Dedifferentiated amniotic fluid mesenchymal stem cell (primary cell): ENCODE results near the gene GMIP.

Experiments used
- DNase-seq: peaks from one replicate; pipeline ENCODE4 v3.0.0-alpha.2; 2016; ENCODE audit errors: extremely low spot score

GMIP gene

DNA sequence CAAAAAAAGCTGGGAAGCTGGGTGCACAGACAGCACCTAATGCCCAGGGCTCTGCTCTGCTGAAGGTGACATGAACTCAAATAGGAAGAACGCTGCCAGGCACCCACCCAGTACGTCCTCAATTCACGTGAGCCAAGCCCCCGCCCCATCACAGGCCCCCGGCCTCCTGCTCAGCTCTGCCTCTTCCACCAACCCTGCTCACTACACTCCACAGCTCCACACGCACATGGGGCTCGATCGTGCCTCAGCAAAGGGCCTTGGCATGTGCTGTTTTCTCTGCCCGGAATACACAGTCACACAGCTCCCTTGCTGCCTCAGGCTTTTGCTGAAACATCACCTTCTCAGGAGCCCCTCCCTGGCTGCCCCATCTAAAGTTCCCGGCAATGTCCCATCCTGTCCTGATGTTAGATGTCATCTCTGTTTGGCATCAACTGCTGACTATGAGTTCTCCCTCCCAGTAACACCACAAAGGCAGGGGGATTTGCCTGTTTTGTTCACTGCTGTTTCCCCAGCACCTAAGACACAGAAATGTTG is 17.8 kb upstream of the GMIP start:
- no peak for DNase-seq

DNA sequence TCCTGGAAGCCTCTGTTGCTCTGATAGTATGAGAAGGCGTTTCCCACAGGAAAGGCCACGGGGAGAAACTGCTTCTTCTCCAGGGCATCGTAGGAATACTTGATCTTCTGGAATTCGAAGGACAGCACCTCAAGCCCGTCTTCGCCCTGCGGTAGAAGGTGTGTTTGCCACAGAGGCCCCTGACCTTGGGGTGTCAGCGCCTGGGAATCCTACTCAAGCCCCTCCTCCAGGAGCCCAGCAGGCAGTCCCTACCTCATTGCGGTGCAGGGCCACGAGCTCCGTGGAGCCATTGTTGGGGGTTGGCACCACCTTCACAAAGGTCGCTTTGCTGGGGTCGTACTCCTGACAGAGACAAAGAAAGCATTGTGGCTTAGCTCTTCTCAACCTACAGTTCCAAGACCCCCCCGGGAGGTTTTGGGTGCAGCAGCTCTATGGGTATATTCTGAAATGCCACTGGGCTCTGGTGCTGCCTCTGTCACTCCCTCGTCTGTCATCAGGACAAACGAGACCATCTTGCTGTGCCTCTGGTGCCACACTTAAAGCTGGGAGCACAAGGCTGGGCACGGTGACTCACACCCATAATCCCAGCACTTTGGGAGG is 16.3 kb upstream of the GMIP start:
- DNase-seq, result no peak

DNA sequence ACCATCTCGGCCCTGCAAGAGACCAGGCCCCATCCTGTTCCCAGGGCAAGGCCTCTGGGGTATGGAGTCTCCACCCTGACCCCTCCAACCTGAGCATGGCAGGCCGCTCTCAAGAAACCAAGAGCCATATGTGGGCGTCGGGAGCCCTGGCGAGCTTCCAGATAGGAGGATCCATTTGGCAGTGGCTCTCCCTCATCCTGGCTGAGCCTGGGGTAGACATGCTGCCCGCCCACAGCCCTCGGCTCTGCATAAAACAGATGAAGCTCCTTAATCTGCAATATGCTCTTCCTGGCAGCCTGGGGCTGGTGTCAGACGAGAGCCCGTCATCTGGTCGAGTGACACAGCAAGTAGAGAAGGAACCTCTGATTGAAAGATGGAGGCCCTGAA is 13.9 kb upstream of the GMIP start:
- DNase-seq, result no peak

DNA sequence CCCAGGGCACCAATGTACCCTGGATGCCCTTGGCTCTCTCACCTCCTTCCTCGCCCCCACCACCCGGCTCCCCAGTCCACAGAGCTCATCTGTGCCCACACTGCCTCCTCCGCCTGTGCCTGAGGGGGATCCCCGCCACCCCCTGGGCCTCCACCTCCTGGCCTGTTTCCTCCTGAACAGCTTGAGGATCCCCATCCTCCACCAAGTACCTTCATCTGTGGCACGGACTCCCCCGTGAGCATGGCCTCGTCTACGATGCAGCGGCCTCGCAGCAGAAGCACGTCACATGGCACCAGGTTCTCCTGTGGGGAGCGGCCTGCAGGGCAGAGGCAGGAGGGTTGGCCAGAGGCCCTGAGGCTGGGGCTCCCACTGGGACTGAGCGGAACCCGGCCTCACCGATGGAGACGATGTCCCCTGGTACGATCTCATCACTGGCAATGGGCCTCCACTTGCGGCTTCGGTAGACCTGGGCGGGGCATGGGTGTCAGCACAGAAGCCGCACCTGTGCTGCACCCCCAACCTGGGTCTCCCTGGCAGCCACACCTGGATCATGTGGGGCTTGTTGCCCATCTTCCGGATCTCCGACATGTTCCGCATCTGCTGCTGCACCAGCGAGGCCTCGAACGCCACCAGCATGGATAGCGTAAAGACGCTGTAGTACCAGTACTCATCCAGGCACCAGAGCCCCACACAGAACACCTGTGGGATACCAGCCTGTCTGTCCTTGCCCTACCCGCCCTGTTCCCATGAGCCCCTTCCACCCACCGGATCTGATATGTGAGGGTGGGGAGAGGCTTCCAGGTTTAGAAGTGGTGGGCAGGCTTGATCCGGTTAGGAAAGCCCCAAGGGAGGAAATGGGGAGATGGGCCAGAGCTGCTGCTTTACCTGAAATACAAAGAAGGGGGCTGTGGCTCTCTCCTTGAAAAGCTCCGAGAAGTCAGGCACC is 13.3 kb upstream of the GMIP start:
- no peak for DNase-seq

DNA sequence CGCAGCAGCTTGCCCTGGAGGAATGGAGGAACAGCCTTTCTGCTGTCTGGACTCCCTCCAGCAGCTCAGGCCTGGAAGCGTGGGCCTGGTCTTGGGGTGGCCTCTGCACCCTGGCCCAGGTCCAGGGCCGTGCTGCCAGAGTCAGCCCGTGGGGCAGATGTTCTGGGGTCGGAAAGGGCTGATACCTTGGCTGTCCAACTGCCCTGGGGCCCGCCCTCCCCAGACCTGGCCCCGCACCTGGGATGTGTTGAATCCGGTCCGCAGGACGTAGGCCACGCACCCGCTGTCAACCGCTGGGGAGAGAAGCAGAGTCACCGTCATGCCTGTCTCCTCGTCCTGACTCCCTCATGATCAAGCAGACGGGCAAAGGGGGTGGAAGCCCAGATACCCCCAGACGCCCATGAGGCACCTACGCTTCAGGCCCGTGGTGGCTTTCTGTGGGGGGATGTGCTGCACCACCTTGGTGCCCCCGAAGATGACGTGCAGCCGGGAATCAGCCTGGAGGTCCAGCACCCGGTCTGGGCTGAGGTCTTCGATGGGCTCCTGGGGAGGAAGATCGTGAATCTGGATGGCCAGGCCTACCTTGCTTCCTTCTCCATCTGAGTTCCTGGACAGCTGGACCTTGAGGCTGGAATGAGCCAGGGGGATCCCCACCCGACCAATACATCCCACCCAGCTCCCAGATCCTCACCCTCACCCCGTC is 12.3 kb upstream of the GMIP start:
- DNase-seq, result no peak

DNA sequence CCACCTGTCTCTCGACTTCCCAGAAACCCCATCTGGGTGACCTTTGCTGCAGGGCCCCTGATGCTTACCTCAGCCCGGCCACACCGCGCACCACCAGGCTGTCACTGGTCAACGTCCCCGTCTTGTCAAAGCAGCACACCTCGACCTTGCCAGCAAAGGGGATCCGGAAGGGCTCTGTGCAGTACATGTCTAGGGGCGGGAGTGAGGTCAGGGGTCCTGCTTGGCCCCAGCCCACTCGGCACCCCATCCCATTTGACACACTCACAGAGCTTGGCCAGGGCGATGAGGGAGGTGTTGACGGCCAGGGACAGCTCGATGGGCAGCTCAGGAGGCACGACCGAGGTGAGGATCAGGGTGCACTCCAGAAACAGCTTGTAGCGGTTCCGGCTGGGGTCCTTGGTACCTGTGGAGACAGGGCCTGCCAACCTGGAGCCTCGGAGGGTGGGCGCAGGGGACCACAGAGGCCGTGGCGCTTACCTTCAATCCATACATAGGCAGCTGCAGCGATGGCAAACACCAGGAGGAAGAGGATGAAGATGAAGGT is 11.7 kb upstream of the GMIP start:
- DNase-seq, result no peak

DNA sequence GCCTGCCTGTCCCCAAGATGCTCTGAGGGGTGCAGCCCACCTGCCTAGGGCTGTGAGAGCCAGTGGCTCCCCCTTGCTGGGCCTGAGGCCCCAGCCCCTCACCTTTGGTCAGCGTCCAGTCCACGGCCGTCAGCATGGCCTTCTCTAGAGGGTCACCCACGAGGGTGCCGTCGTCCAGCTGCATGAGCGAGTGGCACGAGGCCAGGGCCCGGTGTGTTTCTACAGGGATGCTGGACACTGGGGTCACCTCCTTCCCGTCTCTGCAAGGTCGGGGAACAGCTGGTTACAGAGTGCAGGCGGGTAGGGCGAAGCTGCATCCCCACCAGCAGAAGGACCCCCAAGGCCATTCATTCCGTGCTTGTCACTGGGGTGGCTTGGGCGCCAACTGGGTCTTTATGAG is 11.0 kb upstream of the GMIP start:
- no peak for DNase-seq

DNA sequence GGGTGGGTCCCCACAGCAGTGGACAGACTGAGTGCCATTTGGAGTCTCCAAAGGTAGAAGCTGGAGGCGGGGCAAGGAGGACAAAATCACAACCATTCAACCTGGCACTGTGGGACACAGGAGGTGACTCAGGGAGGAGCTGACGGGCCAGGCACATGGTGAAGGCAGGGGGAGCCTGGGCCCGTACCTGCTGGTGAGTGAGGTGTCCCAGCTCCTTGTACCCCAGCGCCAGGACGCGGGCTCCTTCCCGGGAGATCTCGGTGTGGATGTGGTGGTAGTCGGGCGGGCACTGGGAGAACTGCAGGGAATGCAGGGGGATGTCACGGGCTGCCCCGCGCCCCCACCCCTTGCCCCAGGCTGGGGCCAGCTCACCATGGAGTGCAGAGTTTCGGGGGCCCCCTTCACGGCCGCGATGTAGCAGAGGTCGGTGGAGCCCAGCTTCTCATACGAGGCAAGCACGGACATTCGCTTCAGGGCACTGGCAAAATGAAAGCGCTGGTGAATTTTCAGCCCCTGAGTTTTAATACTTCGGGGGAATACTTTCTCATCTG is 10.2 kb upstream of the GMIP start:
- DNase-seq, result no peak

DNA sequence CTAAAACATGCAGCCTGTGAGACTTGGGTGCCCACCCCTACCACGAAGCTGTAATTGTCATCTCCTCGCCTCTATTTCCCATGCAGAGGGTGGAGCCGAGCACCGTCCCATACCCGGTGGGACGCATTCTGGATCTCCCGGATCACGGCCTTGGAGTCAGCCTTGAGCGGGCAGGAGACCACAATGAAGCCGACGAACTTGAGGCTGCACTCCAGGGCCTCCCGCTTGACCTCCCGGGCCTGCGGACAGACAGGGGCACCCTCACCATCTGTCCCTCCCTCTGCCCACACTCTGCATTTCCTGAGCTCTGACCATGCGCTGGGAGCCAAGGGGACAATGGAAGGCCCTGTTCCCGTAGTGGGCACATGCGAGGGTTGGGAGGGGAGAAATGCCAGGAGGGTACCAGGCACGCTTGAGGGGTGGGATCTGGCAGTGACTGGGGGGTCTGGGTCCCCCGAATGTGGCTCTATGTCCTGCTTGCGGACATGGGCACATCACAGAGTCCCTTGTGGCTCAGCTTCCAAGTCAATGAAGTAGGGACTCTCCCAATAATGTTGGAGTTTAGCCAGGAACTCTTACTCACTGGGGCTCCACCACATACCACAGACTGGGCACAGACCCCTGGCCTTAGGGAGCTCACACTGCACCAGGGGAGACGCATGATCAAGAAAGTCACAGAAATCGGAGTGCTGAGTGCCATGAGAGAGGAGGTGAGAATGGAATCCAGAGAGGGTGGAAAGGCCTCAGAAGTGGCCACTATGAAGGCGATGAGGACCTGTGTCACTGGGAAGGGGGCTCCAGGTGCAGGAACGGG is 9.2 kb upstream of the GMIP start:
- no peak for DNase-seq

DNA sequence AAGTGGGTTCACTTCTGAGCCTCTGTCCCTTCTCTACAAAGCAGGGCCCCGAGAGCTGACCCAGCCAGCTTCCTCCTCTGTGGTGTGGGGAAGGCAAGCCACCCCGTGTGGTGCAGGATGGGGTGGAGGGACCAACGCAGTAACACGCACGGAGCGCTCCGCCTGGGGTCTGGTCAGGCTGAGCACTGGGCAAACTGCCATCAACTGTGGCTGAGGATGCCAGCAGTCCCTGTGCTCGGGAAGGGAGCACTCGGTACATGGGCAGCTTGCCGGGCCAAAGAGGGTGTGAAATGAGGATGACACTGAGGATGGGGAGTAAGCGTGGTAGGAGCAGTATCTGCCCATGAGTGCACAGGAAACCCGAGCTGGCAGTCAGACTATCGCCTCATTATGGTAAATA is 7.6 kb upstream of the GMIP start:
- DNase-seq, result no peak

DNA sequence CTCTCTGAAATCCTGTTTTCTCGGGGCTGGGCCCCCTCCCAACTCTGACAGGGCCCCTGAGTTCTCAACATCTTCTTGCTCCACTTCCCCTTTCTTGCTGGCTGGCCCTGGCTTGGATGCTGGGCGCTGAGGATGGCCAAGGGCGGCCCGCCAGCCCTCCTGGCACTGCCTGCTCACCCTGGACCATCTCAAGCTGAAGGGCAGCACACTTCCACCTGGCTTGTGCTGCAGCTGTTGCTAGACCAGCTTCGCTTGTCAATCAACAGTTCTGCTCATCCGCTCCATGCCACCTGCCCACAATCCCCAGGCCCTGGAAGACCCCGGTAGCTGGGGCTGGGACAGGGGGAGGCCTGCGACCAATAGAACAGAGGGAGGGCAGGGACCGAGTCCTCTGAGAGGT is 6.9 kb upstream of the GMIP start:
- no peak for DNase-seq

DNA sequence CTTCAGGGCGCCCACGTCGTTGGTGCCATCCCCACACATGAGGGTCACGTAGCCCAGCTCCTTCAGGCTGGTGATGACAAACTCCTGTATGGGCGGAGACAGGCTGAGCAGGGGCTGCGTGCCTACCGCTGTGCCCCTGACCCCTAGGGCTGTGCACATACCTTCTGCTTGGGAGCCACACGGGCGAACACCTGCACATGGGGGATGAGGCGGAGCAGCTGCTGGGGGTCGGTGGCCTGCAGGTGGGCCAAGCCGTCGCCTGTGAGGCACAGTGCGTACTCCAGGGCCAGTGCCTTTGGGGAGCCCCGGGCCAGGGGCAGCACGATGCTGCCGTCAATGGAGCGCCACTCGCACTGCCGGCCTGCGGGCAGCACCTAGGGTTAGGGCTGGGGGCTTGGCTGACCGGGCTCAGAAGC is 6.1 kb upstream of the GMIP start:
- no peak for DNase-seq

DNA sequence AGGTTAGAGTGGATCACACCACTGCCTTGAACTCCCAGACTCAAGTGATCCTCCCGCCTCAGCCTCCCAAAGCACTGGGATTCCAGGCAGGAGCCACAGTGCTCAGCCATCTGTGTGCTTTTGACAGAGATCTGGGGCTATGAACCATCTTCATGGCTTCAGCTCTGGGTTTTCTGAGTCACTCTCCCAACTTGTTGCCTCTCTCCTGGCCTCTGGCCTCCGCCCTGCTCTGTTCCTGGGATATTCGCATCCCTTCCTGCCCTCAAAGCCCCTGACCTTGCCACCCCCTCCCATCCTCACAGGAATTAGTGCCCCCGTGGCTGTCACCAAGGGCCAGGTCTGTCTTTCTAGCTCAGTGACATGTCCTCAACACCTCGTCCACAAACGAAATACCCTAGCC is 5.7 kb upstream of the GMIP start:
- no peak for DNase-seq

DNA sequence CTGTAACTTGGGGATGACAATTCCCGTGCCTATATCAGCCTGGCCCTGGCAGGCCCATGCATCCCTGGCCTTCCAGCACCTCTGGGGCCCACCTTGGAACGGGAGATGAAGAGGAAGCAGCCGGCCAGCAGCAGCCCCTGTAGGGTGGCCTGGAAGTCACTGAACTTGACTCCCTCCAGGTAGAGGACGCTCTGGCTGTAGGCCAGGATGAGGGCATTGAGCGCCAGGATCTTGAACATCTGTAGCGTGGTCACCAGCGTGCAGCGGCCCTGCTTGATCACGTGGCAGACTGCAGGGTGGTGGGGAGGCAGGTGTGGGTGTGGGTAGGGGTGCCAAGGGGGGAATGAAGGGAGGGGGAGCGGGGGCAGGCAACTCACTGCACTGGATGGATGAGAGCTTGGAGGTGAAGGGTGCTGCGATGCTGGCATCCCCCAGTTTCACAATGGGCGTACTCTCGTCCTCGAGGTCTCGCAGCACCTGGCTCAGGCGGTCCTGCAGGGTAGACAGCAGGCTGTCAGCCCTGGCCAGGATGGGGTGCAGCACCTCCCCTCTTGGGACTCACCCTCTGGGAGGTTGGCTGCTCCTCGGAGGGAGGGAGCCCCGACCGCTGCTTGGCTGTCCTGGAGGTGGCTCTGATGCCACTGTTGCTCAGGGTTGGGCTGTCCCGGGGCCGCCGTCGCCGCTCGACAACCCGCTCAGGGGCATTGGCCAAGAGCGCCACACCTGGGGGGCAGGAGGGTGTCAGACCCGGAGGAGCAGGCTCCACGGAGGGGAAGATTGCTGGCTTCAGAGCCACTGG is 3.8 kb upstream of the GMIP start:
- no peak for DNase-seq

DNA sequence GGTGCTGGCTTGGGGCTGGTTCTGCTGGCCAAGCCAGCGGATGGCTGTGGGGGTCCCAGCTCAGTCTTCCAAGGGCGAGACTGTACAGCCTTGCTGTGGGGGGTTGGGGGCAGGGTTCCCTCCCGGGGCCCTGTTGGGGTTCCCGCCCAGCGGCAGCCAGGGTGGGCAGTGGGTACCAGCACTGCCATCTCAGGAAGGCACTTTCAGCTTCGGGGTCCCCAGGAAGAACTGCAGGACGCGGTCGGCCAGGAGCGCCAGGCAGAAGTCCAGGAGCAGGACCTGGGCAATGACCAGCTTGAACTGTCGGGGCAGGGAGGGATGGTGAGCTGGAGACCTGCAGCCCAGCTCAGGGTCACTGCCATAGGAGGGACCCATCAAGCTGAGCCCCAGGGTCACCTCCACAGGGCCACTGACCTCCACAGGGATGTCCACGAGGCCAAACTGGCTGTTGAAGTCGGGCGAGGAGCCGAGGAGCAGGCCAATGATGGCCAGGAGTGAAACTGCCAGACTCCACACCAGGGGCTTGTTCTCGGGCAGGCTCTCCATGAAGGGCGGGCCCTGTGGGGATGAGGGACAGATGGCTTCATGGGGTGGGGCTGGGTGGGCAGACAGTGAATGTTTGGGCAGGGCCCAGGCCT is 1.9 kb upstream of the GMIP start:
- DNase-seq, result no peak

DNA sequence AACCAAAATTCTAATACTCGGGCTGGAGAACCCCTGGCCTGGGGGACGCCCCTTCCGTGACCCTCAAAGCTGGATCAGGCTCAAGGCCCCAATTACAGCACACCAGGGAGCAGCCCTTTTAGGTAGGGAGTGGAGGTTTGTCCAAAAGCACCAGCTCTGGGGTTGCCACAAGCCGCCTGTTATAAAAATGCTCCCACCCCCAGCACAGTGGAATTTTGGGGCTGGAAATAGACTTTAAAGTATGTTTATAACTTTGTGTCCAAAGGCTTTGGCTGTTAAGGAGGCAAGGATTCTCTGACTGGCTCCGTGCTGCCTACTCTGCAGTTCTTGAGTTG is 564 bp upstream of the GMIP start:
- DNase-seq, result no peak

DNA sequence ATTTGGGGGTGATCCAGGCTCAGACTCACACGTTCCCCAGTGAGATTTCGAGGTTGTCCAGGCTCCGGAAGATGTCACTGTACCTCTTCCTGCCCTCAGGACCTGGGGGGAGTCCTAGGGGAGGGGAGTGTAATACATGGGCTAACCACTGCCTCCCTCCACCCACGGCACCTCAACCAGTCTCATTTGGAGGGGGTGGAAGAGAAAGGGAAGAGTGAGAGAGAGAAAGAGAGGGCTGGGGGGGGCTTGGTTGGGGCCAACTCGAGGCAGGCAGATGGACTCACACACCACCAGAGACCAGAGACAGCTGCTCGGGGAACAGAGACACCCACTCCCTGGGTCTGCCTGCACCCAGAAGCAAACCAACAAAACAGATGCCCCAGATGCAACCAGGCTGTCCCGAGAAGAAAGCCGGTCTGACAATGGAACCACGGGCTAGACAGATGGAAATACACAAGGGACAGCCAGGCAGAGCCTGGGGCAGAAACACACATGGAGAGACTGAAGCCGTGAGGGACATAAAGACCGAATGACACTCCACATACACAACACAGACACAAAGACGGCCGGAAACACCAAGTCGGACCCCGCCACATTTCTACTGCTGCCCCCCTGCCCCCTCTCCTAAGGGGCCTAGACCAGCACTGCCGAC is 825 bp downstream of the GMIP start:
- DNase-seq, result no peak

DNA sequence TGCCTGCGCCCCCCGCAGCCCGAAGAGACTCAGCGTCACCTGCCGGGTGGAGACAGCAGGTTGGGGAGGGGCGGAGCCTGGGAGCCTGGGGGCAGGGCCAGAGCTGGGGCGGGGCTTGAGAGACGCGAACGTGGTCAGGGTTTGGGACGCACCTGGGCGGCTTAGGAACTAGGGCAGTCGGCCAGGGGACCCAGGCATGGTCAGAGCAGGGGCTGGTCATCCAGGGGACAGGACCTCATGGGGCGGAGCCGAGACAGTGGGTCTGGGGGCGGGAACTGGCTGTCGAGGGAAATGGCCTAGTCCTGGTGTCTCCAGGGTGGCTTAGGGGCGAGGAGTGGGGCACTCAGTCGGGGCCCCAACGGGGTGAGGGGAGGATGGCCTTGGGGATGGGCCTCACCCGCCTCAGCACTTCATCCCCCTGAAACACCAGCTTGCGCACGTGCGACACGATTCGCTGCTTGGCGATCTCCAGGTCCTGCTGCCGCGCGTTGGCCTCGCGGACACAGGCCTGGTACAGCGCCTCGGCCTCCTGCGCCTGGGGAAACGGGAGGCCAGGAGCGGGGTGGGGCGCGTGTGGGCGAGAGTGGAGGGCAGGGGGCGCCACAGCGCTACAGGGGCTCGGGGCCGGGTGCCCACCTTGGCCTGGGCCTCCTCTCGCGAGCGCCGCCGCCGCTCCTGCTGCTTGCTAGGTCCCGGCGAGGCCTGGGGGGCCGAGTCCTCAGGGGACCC is 5.8 kb downstream of the GMIP start:
- DNase-seq, result no peak

DNA sequence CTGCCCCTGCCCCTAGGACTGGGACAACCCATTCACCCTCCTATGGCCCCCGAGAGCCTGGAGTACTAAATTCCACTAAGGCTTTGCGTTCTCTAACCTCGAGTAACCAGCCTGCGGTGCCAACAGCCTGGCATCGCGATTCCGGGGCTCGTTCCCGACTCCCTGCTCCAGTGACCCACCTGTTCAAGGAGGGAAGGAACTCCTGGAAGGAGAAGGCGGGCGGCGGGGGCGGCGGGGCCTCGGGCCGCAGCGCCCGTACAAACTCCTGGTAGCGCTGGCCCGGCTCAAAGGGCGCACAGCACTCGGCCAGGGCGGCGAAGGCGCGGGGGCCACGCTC is 6.3 kb downstream of the GMIP start:
- DNase-seq, result no peak
